Measurements from ENCODE around the gene HCAR2. TPM values are rescaled to one million over a fixed set of nuclear protein-coding genes. Genes with fewer than 3 reads are reported as not detected.
"Not testable (repeated sequence)": the region's sequence is repeated elsewhere in the genome, so short reads cannot be mapped to it uniquely, and the experiment has no call there.

The HCAR2 gene
- polyA plus RNA-seq, 3 donors = 0.22 to 0.31 (median 0.24) TPM

DNA sequence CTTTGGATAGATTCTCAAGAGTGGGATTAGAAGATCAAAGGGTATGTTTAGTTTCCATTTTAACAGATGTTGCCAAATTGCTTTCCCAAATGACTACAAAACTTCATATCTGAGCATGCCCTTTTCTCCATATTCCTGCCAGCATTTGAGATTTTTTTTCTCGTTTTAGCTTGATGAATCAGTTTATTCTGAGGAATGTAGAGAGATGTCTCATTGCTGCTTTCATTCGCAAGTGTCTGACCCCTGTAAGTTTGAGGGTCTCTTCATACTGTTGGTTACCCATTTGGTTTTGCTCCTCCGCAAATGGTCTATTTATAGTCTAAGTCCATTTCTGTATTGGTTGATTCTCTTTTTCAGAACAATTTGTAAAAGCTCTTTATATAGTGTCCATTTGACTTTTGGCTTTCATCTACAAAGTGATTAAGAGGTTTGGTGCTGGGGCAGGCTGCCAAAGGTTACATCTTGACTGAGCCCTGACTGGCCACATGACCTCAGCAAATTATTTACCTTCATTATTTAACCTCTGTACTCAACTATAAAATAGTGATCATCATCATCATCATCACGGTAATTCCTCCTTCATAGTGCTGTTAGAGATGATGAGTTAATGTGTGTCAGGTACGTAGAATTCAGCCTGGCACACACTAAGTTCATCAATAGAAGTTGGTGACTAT lies 33.6 kb downstream of the HCAR2 start:
- no peak for DNase-seq (ENCODE audit: low read depth in 3 of 3, low spot score in 2 of 3)

DNA sequence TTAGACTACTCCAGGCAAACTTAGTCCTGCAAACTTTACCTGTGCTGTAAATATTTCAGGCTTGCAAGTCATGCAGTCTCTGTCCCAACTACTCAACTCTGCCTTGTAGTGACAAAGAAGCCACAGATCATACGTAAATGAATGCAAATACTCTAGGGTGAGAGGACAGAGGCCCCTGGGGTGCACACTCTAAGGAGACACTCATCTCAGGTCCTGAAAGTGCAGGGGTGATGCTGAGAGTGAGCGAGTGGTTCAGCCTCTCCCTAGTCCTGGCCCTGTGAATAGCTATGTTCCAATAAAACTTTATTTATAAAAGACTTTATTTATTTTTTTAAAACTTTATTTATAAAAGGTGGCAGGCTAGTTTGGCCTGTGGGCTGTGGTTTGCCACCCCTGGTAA lies 34.9 kb downstream of the HCAR2 start:
- DNase-seq (ENCODE audit: low read depth in 3 of 3, low spot score in 2 of 3) = no peak

DNA sequence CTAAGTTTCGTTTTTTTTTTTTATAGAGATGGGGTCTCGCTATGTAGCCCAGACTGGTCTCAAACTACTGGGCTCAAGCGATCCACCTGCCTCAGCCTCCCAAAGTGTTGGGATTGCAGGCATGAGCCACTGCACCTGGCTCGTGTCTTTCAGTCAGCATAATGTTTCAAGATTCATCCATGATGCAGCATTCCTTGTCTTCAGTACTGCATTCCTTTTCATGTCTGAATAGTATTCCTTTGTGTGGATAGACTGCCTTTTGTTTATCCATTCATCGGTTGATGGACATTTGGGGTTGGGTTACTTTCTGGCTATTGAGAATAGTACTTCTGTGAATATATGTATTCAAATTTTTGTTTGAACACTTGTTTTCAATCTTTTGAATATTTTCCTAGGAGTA lies 37.4 kb downstream of the HCAR2 start:
- no peak for DNase-seq (ENCODE audit: low read depth in 3 of 3, low spot score in 2 of 3)

DNA sequence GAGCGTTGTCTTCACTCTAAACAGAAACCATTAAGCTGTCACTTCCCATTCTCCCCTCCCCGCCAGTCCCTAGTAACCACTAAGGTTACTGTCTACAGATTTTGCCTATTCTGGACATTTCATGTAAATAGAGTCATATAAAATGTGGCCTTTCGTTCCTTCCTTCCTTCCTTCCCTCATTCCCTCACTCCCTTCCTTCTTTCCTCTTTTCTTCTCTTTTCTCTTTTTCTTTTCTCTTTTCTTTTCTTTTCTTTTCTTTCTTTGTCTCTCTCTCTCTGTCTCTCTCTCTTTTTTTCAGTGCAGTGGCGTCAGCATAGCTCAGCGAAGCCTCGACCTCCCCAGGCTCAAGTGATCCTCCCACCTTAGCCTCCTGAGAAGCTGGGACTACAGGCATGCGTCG lies 37.8 kb downstream of the HCAR2 start:
- no peak for DNase-seq (ENCODE audit: low read depth in 3 of 3, low spot score in 2 of 3)

DNA sequence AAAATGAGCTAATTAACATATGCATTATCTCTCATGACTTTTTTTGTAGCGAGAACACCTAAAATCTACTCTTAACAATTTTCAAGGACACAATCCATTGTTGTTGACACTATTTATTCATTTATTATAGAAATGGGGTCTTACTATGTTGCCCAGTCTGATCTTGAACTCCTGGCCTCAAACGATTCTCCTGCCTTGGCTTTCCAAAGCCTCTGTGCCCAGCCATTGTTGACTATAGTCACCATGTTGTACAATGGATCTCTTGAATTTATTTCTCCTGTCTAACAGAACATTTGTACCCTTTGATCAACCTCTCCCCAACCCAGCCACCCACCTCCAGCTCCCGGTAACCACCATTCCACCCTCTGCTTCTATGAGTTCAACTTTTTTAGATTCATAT lies 41.2 kb downstream of the HCAR2 start:
- no peak for DNase-seq (ENCODE audit: low read depth in 3 of 3, low spot score in 2 of 3)

DNA sequence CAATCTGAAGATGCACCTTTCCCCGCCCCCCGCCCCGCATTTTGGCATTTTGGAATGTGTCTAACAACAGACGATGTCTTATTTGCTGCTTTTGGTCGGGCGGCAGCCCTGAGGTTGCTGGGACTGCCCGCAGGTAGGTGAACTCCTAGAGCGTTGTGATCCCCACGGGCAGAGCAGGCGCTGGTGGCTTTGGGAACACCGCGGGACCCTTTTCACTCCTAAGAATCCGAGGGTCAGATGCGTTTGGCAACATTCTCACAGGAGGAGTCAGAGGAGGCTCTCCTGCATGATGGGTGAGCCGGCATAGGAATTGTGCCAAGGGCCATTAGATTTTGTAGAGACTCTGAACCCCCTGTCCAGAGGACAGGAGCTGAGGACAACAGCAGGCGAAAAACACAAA lies 41.9 kb downstream of the HCAR2 start:
- DNase-seq (ENCODE audit: low read depth in 3 of 3, low spot score in 2 of 3) = no peak

DNA sequence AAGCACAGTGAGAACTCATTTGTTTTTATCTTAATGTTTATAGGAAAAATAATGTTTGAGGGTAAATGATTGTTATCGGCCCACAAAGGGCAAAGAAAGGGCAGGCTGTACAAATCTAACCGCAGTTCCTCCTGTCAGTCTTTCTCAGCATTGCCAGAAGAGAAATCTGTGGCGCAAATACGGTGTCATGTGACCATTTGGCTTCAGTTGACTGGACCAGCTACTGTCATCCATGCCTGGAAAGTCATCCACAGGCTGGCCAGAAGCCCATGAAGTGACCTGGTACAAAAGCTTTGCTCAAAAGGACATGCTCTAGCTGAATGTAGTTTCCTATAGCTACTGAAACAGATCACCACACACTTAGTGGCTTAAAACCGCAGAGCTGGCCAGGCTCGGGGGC lies 43.6 kb downstream of the HCAR2 start:
- no peak for DNase-seq (ENCODE audit: low read depth in 3 of 3, low spot score in 2 of 3)

DNA sequence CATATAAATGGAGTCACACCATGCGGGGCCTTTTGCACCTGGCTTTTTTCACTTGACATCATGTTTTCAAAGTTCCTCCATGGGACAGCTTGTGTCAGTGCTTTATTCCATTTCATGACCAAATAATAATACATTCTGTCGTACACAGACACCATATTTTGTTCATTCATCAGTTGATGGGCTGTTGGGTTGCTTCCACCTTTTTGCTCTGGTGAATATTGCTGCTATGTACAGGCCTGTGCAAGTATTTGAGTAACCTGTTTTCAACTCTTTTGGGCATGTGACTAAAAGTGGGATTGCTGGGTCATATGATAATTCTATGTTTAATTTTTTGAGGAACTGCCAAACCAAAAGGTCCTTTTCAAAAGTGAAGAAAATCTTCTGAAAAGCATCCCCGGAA lies 46.9 kb downstream of the HCAR2 start:
- no peak for DNase-seq (ENCODE audit: low read depth in 3 of 3, low spot score in 2 of 3)

DNA sequence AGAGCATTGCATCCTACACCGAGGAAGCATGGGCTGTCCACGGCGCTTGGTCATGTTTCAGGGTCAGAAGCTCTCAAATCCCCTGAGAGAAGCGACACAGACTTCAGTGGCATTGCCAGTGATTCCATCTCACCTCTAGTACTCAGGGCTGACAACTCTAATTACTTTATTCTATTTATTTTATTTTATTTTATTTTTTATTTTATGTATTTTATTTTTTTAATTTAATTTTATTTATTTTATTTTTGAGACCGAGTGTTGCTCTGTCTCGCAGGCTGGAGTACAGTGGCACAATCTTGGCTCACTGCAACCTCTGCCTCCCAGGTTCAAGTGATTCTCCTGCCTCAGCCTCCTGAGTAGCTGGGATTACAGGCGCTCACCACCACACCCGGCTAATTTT lies 49.9 kb downstream of the HCAR2 start:
- not testable (repeated sequence) for DNase-seq (ENCODE audit: low read depth in 3 of 3, low spot score in 2 of 3)

DNA sequence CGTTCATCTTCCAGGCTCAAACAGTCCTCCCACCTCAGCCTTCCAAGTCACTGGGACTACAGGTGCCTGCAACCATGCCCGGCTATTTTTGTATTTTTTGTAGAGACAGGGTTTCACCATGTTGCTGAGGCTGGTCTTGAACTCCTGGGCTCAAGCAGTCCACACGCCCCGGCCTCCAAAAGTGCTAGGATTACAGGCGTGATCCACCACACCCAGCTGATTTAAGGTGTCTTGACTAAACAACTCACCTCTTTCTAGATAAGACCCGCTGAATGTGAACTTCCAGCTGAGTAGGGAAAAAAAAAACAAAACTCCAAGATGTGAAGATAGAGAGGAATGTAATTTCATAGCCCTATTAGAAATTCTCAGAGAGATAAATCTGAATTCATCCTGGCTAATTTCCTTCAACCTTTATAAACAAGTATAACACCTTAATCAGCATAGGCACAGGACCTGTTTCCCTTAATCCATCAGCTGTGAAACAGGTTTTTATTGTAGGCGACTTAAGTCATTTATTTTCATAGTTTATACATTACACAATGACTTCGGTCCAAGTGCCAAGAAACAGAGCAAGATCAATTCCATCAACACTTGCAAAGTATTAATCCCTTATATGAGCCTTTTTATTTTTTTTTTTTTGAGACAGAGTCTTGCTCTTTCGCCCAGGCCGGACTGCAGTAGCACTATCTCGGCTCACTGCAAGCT lies 51.5 kb downstream of the HCAR2 start:
- DNase-seq (ENCODE audit: low read depth in 3 of 3, low spot score in 2 of 3) = no peak

Other genes starting within 250 kb of the HCAR2 start
- 10 to 100 TPM; 34.3 to 36.8 (median 35.5) TPM for gene ZCCHC8, start 202.4 kb downstream of the HCAR2 start, polyA plus RNA-seq (ENCODE audit: insufficient read length in 3 of 3)
- gene RSRC2, start 176.4 kb downstream of the HCAR2 start, polyA plus RNA-seq (ENCODE audit: insufficient read length in 3 of 3) = 100 to 1,000 TPM; 215 to 259 (median 225) TPM
- gene KNTC1, start 176.1 kb downstream of the HCAR2 start, polyA plus RNA-seq (ENCODE audit: insufficient read length in 3 of 3) = 10 to 100 TPM; 31.6 to 37.1 (median 32.3) TPM
- gene HCAR3, start 13.5 kb upstream of the HCAR2 start, polyA plus RNA-seq (ENCODE audit: insufficient read length in 3 of 3) = under 1 TPM; 0.18 to 0.28 (median 0.24) TPM
- gene HCAR1, start 27.5 kb upstream of the HCAR2 start, polyA plus RNA-seq (ENCODE audit: insufficient read length in 3 of 3) = 1 to 10 TPM; 2.0 to 3.2 (median 2.4) TPM
- 10 to 100 TPM; 82.7 to 94.2 (median 92.4) TPM for gene DENR, start 49.5 kb upstream of the HCAR2 start, polyA plus RNA-seq (ENCODE audit: insufficient read length in 3 of 3)
- gene CCDC62, start 71.2 kb upstream of the HCAR2 start, polyA plus RNA-seq (ENCODE audit: insufficient read length in 3 of 3) = under 1 TPM; 0.21 to 0.49 (median 0.37) TPM
- gene HIP1R, start 132.1 kb upstream of the HCAR2 start, polyA plus RNA-seq (ENCODE audit: insufficient read length in 3 of 3) = 10 to 100 TPM; 54.6 to 56.9 (median 55.0) TPM
- 10 to 100 TPM; 20.4 to 22.7 (median 21.1) TPM for gene VPS37B, start 192.8 kb upstream of the HCAR2 start, polyA plus RNA-seq (ENCODE audit: insufficient read length in 3 of 3)